GM06990 (cell line): Measurements from ENCODE around the gene FARSB.

Experiments
- DNase-seq: peaks from one replicate; pipeline ENCODE4 v3.0.0-alpha.2; 2011; ENCODE audit not compliant: insufficient read length; ENCODE audit errors: extremely low read depth
- H3K27me3 ChIP-seq: replicated peaks from 2 replicates; pipeline ENCODE4 v1.6.0; 2011; ENCODE audit warnings: low read length; ENCODE audit not compliant: control insufficient read depth, insufficient read depth
- H3K36me3 ChIP-seq: 2 replicates; pipeline ENCODE4 v1.5.1; 2011; ENCODE audit warnings: low read length; ENCODE audit not compliant: control insufficient read depth, insufficient read depth
- H3K4me3 ChIP-seq: replicated peaks from 2 replicates; pipeline ENCODE4 v1.5.1; 2011; ENCODE audit warnings: low read depth, mild to moderate bottlenecking, control low read depth, low read length
- TF ChIP-seq, protein P1 (sequence below): IDR thresholded peaks from 2 replicates; pipeline ENCODE4 v1.5.1; 2011; ENCODE audit warnings: low read length, control low read depth, mild to moderate bottlenecking, inconsistent platforms; ENCODE audit not compliant: insufficient read depth, poor library complexity, severe bottlenecking

Gene FARSB

DNA sequence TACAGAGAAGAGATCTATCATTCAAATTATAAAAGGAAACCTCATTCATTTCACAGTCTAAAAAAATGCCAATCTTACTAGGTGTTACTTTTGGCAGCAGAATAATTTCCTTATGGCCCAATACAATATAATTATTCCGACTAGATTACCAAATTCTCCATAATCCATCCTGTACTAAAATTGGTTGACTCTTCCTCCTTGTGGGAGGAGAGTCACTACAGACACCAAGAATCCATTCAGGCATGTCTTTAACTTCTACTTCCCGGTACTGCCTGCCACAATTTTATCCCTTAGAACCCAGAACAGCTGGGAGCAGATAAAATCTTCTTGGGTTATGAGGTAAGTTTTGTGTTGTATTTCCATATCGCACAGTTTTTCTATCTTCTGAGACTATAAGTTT, 9.9 kb downstream of the FARSB start:
- Histone ChIP-seq H3K4me3 (no peak overlapping the region), H3K36me3 (peaks cover 8% of the 10 kb centered on the region), H3K27me3 (no peaks in the 10 kb centered on the region)
- DNase-seq = no peak
- TF ChIP-seq, protein P1, sequence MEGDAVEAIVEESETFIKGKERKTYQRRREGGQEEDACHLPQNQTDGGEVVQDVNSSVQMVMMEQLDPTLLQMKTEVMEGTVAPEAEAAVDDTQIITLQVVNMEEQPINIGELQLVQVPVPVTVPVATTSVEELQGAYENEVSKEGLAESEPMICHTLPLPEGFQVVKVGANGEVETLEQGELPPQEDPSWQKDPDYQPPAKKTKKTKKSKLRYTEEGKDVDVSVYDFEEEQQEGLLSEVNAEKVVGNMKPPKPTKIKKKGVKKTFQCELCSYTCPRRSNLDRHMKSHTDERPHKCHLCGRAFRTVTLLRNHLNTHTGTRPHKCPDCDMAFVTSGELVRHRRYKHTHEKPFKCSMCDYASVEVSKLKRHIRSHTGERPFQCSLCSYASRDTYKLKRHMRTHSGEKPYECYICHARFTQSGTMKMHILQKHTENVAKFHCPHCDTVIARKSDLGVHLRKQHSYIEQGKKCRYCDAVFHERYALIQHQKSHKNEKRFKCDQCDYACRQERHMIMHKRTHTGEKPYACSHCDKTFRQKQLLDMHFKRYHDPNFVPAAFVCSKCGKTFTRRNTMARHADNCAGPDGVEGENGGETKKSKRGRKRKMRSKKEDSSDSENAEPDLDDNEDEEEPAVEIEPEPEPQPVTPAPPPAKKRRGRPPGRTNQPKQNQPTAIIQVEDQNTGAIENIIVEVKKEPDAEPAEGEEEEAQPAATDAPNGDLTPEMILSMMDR = no peak

GRCh38 chr2:222643134-222643533, 12.8 kb downstream of the FARSB start:
- peaks cover 13% of the 10 kb centered on the region for H3K36me3 ChIP-seq
- H3K27me3 ChIP-seq = no peaks in the 10 kb centered on the region
- no peak for DNase-seq
- TF ChIP-seq, protein P1 = no peak
- no peak overlapping the region for H3K4me3 ChIP-seq

GRCh38 chr2:222641336-222641735, 14.6 kb downstream of the FARSB start:
- H3K36me3 ChIP-seq = peaks cover 15% of the 10 kb centered on the region
- TF ChIP-seq, protein P1 = no peak
- DNase-seq = no peak
- H3K27me3 ChIP-seq = no peaks in the 10 kb centered on the region
- H3K4me3 ChIP-seq = no peak overlapping the region

GRCh38 chr2:222637067-222637466, 18.8 kb downstream of the FARSB start:
- no peaks in the 10 kb centered on the region for H3K27me3 ChIP-seq
- no peak for DNase-seq
- TF ChIP-seq, protein P1 = no peak
- no peak overlapping the region for H3K4me3 ChIP-seq
- H3K36me3 ChIP-seq = peaks cover 12% of the 10 kb centered on the region

DNA sequence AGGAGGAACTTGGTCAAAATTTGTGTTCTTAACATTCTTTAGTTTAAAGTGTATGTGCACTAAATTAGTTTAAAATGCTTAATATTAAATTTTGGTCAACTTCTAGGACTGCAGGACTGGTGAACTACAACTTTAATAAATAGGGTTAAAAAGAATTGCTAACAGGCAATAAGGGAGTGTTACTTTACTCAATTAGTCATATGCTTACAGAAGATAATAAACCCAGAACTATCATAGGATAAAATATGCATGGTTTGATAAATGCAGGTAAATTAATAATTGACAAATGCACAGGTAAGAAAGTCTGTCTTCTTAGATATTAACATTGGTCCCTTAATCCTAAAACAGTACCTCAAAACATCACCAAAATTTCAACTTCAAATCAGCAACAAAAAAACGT, 20.6 kb downstream of the FARSB start:
- Histone ChIP-seq H3K36me3 (peaks cover 12% of the 10 kb centered on the region), H3K27me3 (no peaks in the 10 kb centered on the region), H3K4me3 (no peak overlapping the region)
- TF ChIP-seq, protein P1 = no peak
- DNase-seq = no peak

GRCh38 chr2:222627764-222628163, 28.1 kb downstream of the FARSB start:
- DNase-seq = no peak
- TF ChIP-seq, protein P1 = no peak
- H3K27me3 ChIP-seq = no peaks in the 10 kb centered on the region
- H3K36me3 ChIP-seq = peaks cover 5% of the 10 kb centered on the region
- H3K4me3 ChIP-seq = no peak overlapping the region
